ENCODE measurements around the gene UBXN11.

Gene UBXN11

GRCh38 chr1:26277719-26278118 lies 28.7 kb downstream of the UBXN11 start:
- TF ChIP-seq CTCF (IDR thresholded peaks at IDR 0.05; ENCODE audit: control insufficient read depth, insufficient read depth, low read depth, low read length, missing control alignments) = no peak
- no peak overlapping the region for H3K4me3 ChIP-seq (ENCODE audit: control insufficient read depth, low read depth, low read length)
- DNase-seq (ENCODE audit: low read depth) = no peak

- H3K4me3 ChIP-seq (ENCODE audit: control insufficient read depth, low read depth, low read length) = no peak overlapping the region
- TF ChIP-seq CTCF (IDR thresholded peaks at IDR 0.05; ENCODE audit: control insufficient read depth, insufficient read depth, low read depth, low read length, missing control alignments) = no peak
- no peak for DNase-seq (ENCODE audit: low read depth)
Measured at GRCh38 chr1:26277261-26277661, 29.2 kb downstream of the UBXN11 start.

GRCh38 chr1:26276432-26276838 lies 30.0 kb downstream of the UBXN11 start:
- H3K4me3 ChIP-seq (ENCODE audit: control insufficient read depth, low read depth, low read length) = no peak overlapping the region
- DNase-seq (ENCODE audit: low read depth) = no peak
- TF ChIP-seq CTCF (IDR thresholded peaks at IDR 0.05; ENCODE audit: control insufficient read depth, insufficient read depth, low read depth, low read length, missing control alignments) = no peak

GRCh38 chr1:26275580-26276431 lies 30.6 kb downstream of the UBXN11 start:
- TF ChIP-seq CTCF (IDR thresholded peaks at IDR 0.05; ENCODE audit: control insufficient read depth, insufficient read depth, low read depth, low read length, missing control alignments) = peak; percentile 82
- H3K4me3 ChIP-seq (ENCODE audit: control insufficient read depth, low read depth, low read length) = no peak overlapping the region

GRCh38 chr1:26274801-26275425 lies 31.5 kb downstream of the UBXN11 start:
- DNase-seq (ENCODE audit: low read depth) = no peak
- no peak overlapping the region for H3K4me3 ChIP-seq (ENCODE audit: control insufficient read depth, low read depth, low read length)
- TF ChIP-seq CTCF (IDR thresholded peaks at IDR 0.05; ENCODE audit: control insufficient read depth, insufficient read depth, low read depth, low read length, missing control alignments) = no peak

More at GRCh38 chr1:26275580-26276431, 30.6 kb downstream of the UBXN11 start:
- peak; percentile 96 for DNase-seq (ENCODE audit: low read depth)

- no peak overlapping the region for H3K4me3 ChIP-seq (ENCODE audit: control insufficient read depth, low read depth, low read length)
- no peak for DNase-seq (ENCODE audit: low read depth)
- TF ChIP-seq CTCF (IDR thresholded peaks at IDR 0.05; ENCODE audit: control insufficient read depth, insufficient read depth, low read depth, low read length, missing control alignments) = no peak
Measured at GRCh38 chr1:26269198-26269550, 37.3 kb downstream of the UBXN11 start.
